ENCODE results near the gene ZRANB3.

DNA sequence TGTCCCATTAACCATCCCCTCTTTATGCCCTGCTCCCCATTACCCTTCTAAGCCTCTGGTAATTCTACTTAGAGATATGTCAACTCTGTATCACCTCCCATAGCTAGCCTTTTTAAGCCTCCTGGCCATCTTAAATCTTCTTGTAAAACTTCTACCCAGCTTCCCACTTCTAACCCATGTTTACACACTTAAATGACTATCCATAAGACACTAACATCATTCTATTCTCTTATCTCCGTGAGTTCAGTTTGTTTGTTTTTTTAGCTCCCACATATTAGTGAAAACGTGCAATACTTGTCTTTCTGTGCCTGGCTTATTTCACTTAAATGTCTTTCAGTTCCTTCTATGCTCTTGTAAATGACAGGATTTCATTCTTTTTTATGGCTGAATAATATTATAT lies 436.5 kb downstream of the ZRANB3 start:
- TF ChIP-seq TAF1 (conservative IDR thresholded peaks at IDR 0.05) = no peak
- TF ChIP-seq RXRA (IDR thresholded peaks at IDR 0.05) = no peak
- TF ChIP-seq SP1 (IDR thresholded peaks at IDR 0.05) = no peak
- TF ChIP-seq, protein P1, sequence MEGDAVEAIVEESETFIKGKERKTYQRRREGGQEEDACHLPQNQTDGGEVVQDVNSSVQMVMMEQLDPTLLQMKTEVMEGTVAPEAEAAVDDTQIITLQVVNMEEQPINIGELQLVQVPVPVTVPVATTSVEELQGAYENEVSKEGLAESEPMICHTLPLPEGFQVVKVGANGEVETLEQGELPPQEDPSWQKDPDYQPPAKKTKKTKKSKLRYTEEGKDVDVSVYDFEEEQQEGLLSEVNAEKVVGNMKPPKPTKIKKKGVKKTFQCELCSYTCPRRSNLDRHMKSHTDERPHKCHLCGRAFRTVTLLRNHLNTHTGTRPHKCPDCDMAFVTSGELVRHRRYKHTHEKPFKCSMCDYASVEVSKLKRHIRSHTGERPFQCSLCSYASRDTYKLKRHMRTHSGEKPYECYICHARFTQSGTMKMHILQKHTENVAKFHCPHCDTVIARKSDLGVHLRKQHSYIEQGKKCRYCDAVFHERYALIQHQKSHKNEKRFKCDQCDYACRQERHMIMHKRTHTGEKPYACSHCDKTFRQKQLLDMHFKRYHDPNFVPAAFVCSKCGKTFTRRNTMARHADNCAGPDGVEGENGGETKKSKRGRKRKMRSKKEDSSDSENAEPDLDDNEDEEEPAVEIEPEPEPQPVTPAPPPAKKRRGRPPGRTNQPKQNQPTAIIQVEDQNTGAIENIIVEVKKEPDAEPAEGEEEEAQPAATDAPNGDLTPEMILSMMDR (IDR thresholded peaks at IDR 0.05; ENCODE audit: low read depth, low read length, missing input control) = no peak
- no peak for TF ChIP-seq YY1 (IDR thresholded peaks at IDR 0.05)

Measured in liver (tissue), 3 donors.